Ascending aorta (tissue), 2 donors: Measurements from ENCODE around the gene CPE. TPM values are rescaled to one million over a fixed set of nuclear protein-coding genes. Genes with fewer than 3 reads are reported as not detected.
"Not testable (repeated sequence)": the region's sequence is repeated elsewhere in the genome, so short reads cannot be mapped to it uniquely, and the experiment has no call there.

ENCODE experiments used
- DNase-seq, 2 donors: peaks; one replicate each; pipeline ENCODE4 v3.0.0-alpha.2; 2019; ENCODE audit warnings: low spot score in 2 of 2
- H3K27ac ChIP-seq, 2 donors: fragments of 200-600 bp; sonication (generic); one replicate each; pipeline ENCODE4 v1.5.1; 2016 to 2017; ENCODE audit warnings: mild to moderate bottlenecking in 1 of 2
- H3K27me3 ChIP-seq: fragments of 200-600 bp; sonication (generic); one replicate; pipeline ENCODE4 v1.5.1; 2017
- H3K36me3 ChIP-seq, 2 donors: fragments of 200-600 bp; sonication (generic); one replicate each; pipeline ENCODE4 v1.5.1; 2016
- H3K4me1 ChIP-seq, 2 donors: fragments of 200-600 bp; sonication (generic); one replicate each; pipeline ENCODE4 v1.5.1; 2016 to 2017; ENCODE audit warnings: mild to moderate bottlenecking in 1 of 2
- H3K4me3 ChIP-seq, 2 donors: fragments of 200-600 bp; sonication (generic); one replicate each; pipeline ENCODE4 v1.5.1; 2016 to 2017; ENCODE audit warnings: mild to moderate bottlenecking in 1 of 2
- H3K9me3 ChIP-seq, 2 donors: fragments of 200-600 bp; sonication (generic); one replicate each; pipeline ENCODE4 v1.5.1; 2016
- CTCF ChIP-seq, 3 experiments: fragments of 200-600 bp in 2 of 3; fragments of 450-650 bp in 1 of 3; sonication (generic) in 2 of 3; IDR thresholded peaks; one replicate each; pipeline ENCODE4 v1.5.1; 2016 to 2019; ENCODE audit warnings: antibody characterized with exemption in 3 of 3, mild to moderate bottlenecking in 1 of 3, moderate library complexity in 1 of 3
- intact Hi-C: fragments of 100-400 bp; cut with DNase I; formaldehyde crosslinking; loops from one replicate; pipeline ENCODE4 v1.15.1; 2023
- total RNA-seq: library from RNA; depleted of rRNA; stranded (reverse); fragments of >200 nt; gene quantifications from one replicate; pipeline ENCODE4 v1.1.0, GENCODE V29; 2016

CPE gene
- total RNA-seq, 1 donor from 2014 or later: 199 TPM

- H3K27me3 ChIP-seq: no peaks in the 10 kb centered on the region
- intact Hi-C loops: no loop called here
- no peaks in the 10 kb centered on the region for H3K9me3 ChIP-seq
- no peak overlapping the region for H3K4me3 ChIP-seq
- no peak overlapping the region for H3K27ac ChIP-seq
- peaks cover 0 to 6% of the 10 kb centered on the region in 2 donors for H3K4me1 ChIP-seq
- TF ChIP-seq CTCF (IDR thresholded peaks at IDR 0.05): no peak
- H3K36me3 ChIP-seq: no peaks in the 10 kb centered on the region
- no peak for DNase-seq
These were observed 46.3 kb upstream of the CPE start for GRCh38 chr4:165332502-165332901.

GRCh38 chr4:165335163-165335703 is 43.6 kb upstream of the CPE start:
- no peak for TF ChIP-seq CTCF (IDR thresholded peaks at IDR 0.05)
- intact Hi-C loops: loop anchor here (5.0 kb wide), 1 partner anchor 127 kb away; no protein-coding TSS in a partner anchor
- Histone ChIP-seq H3K27ac (no peak overlapping the region), H3K27me3 (no peaks in the 10 kb centered on the region), H3K36me3 (peaks cover 5 to 11% of the 10 kb centered on the region in 2 donors), H3K4me1 (no peaks in the 10 kb centered on the region), H3K4me3 (no peak overlapping the region), H3K9me3 (no peaks in the 10 kb centered on the region)
- DNase-seq: no peak

- no peaks in the 10 kb centered on the region for H3K27me3 ChIP-seq
- TF ChIP-seq CTCF (IDR thresholded peaks at IDR 0.05): no peak
- H3K4me1 ChIP-seq: no peaks in the 10 kb centered on the region
- H3K27ac ChIP-seq: no peak overlapping the region
- no peak overlapping the region for H3K4me3 ChIP-seq
- no peaks in the 10 kb centered on the region for H3K9me3 ChIP-seq
- H3K36me3 ChIP-seq: peaks cover 10 to 17% of the 10 kb centered on the region in 2 donors
- intact Hi-C loops: loop anchor here (5.0 kb wide), 1 partner anchor 126 kb away; no protein-coding TSS in a partner anchor
- DNase-seq: no peak
These were observed 42.1 kb upstream of the CPE start for GRCh38 chr4:165336743-165337142.

- H3K27me3 ChIP-seq, H3K4me1 ChIP-seq, H3K9me3 ChIP-seq, H3K27ac ChIP-seq, DNase-seq, H3K4me3 ChIP-seq, intact Hi-C loops: not testable (repeated sequence)
- peaks cover 13 to 26% of the 10 kb centered on the region in 2 donors for H3K36me3 ChIP-seq
These were observed 36.5 kb upstream of the CPE start for GRCh38 chr4:165342340-165342739.

- TF ChIP-seq CTCF (IDR thresholded peaks at IDR 0.05): no peak
- Histone ChIP-seq H3K27me3 (no peaks in the 10 kb centered on the region), H3K27ac (no peak overlapping the region), H3K4me3 (no peak overlapping the region), H3K4me1 (no peaks in the 10 kb centered on the region), H3K9me3 (no peaks in the 10 kb centered on the region), H3K36me3 (peaks cover 10 to 26% of the 10 kb centered on the region in 2 donors)
- DNase-seq: no peak
- intact Hi-C loops: no loop called here
These were observed 35.2 kb upstream of the CPE start for GRCh38 chr4:165343353-165344191.

- DNase-seq: no peak
- Histone ChIP-seq H3K27me3 (no peaks in the 10 kb centered on the region), H3K4me1 (no peaks in the 10 kb centered on the region), H3K9me3 (no peaks in the 10 kb centered on the region), H3K36me3 (peaks cover 4 to 10% of the 10 kb centered on the region in 2 donors), H3K4me3 (no peak overlapping the region), H3K27ac (no peak overlapping the region)
- peak in 1 of 3 experiments; percentile 18 for TF ChIP-seq CTCF (IDR thresholded peaks at IDR 0.05)
- intact Hi-C loops: no loop called here
These were observed 33.0 kb upstream of the CPE start for GRCh38 chr4:165345666-165346417.
